H1 (cell line): ENCODE measurements around the gene CWF19L1. TPM values are rescaled to one million over a fixed set of nuclear protein-coding genes. Genes with fewer than 3 reads are reported as not detected.
A peak's percentile ranks its signal among the peaks of the same experiment; 100 is the strongest.

Experiments
- CTCF ChIA-PET: fragments of 300-600 bp; sonication (Branson Sonifier 250); formaldehyde crosslinking; loops from one replicate; lab custom pipeline; 2021; ENCODE audit not compliant: partially characterized antibody; lab: Charles Lee
- POLR2A ChIA-PET: fragments of 300-600 bp; sonication (Branson Sonifier 250); formaldehyde crosslinking; loops from one replicate; lab custom pipeline; 2021; ENCODE audit warnings: inconsistent platforms; ENCODE audit not compliant: partially characterized antibody; lab: Charles Lee
- DNase-seq, 2 experiments: peaks; one replicate each; pipeline versions ENCODE4 v3.0.0 to v3.0.0-alpha.2; 2010 to 2022; ENCODE audit warnings: low spot score in 2 of 2, low read depth in 1 of 2, mixed read lengths in 1 of 2
- FAIRE-seq: peaks from 2 replicates; lab custom pipeline; 2011; peaks lifted over from hg19 to GRCh38; lab: Jason Lieb, UNC
- H2AFZ ChIP-seq: 2 replicates; pipeline ENCODE4 v1.8.1; 2012; ENCODE audit warnings: low read length, inconsistent platforms
- H2AK5ac ChIP-seq: 2 replicates; pipeline ENCODE4 v1.6.1; 2013; ENCODE audit warnings: low read depth, low read length
- H2BK120ac ChIP-seq: replicated peaks from 2 replicates; pipeline ENCODE3; 2013; ENCODE audit warnings: low read depth, low read length, inconsistent platforms
- H2BK12ac ChIP-seq: 2 replicates; pipeline ENCODE4 v1.6.1; 2013; ENCODE audit warnings: low read depth, low read length
- H2BK15ac ChIP-seq: 2 replicates; pipeline ENCODE4 v1.6.1; 2013; ENCODE audit warnings: low read length
- H2BK20ac ChIP-seq: 2 replicates; pipeline ENCODE4 v1.6.1; 2013; ENCODE audit warnings: low read length
- H2BK5ac ChIP-seq: 2 replicates; pipeline ENCODE4 v1.6.1; 2013; ENCODE audit warnings: low read depth, low read length
- H3K14ac ChIP-seq: 2 replicates; pipeline ENCODE4 v1.6.1; 2013; ENCODE audit warnings: inconsistent platforms; ENCODE audit not compliant: insufficient read length
- H3K18ac ChIP-seq: 2 replicates; pipeline ENCODE4 v1.6.1; 2013; ENCODE audit warnings: low read length; ENCODE audit errors: extremely low read depth
- H3K23ac ChIP-seq: 2 replicates; pipeline ENCODE4 v1.6.1; 2013; ENCODE audit warnings: inconsistent platforms; ENCODE audit not compliant: insufficient read length
- H3K23me2 ChIP-seq: 2 replicates; pipeline ENCODE4 v1.6.1; 2013; ENCODE audit warnings: low read depth, low read length
- H3K27ac ChIP-seq: 2 replicates; pipeline ENCODE4 v1.6.1; 2011; ENCODE audit warnings: low read depth, low read length, inconsistent platforms
- H3K27me3 ChIP-seq, 4 experiments: replicated peaks in 1 of 4; 1 replicate in 1 of 4; 2 replicates in 3 of 4; pipeline versions ENCODE4 v1.6.1 to v1.8.1; 2011 to 2013; ENCODE audit warnings: low read length in 3 of 4, mild to moderate bottlenecking in 3 of 4, inconsistent platforms in 2 of 4, mixed read lengths in 2 of 4, moderate library complexity in 1 of 4; ENCODE audit not compliant: control insufficient read depth in 3 of 4, insufficient read depth in 3 of 4; ENCODE audit errors: extremely low read depth in 1 of 4
- H3K36me3 ChIP-seq, 4 experiments: 2 replicates each; pipeline versions ENCODE4 v1.6.1 to v1.8.1; 2011 to 2013; ENCODE audit warnings: mild to moderate bottlenecking in 4 of 4, low read length in 3 of 4, moderate library complexity in 2 of 4, control low read depth in 1 of 4, inconsistent platforms in 1 of 4; ENCODE audit not compliant: insufficient read depth in 4 of 4, control insufficient read depth in 2 of 4
- H3K4ac ChIP-seq: replicated peaks from 2 replicates; pipeline ENCODE3; 2013; ENCODE audit warnings: low read length, low read depth, mixed read lengths, inconsistent platforms; ENCODE audit not compliant: insufficient read length
- H3K4me1 ChIP-seq, 4 experiments: replicated peaks in 1 of 4; 1 replicate in 1 of 4; 2 replicates in 3 of 4; pipeline versions ENCODE4 v1.6.1 to v1.8.1; 2011 to 2013; ENCODE audit warnings: low read length in 3 of 4, inconsistent platforms in 2 of 4, mixed read lengths in 1 of 4; ENCODE audit not compliant: insufficient read depth in 4 of 4, control insufficient read depth in 3 of 4
- H3K4me2 ChIP-seq, 2 experiments: 2 replicates each; pipeline versions ENCODE4 v1.6.1 to v1.8.1; 2011 to 2013; ENCODE audit warnings: low read depth in 2 of 2, low read length in 2 of 2, control low read depth in 1 of 2, inconsistent platforms in 1 of 2, mild to moderate bottlenecking in 1 of 2; ENCODE audit not compliant: insufficient read depth in 1 of 2
- H3K4me3 ChIP-seq, 4 experiments: fragments of 200-600, 300-600 bp in 1 of 4; sonication (generic), shearing (Covaris generic), sonication (Bioruptor Twin) in 1 of 4; 2 replicates each; pipeline versions ENCODE4 v1.5.1 to v1.8.1; 2011 to 2016; ENCODE audit warnings: low read length in 4 of 4, low read depth in 3 of 4, control low read depth in 2 of 4, inconsistent platforms in 2 of 4, mild to moderate bottlenecking in 2 of 4, mixed read lengths in 1 of 4, moderate library complexity in 1 of 4; ENCODE audit not compliant: insufficient read depth in 2 of 4; ENCODE audit errors: extremely low read depth in 1 of 4
- H3K56ac ChIP-seq: replicated peaks from 2 replicates; pipeline ENCODE3; 2013; ENCODE audit warnings: low read depth, mild to moderate bottlenecking, mixed read lengths, low read length, inconsistent platforms; ENCODE audit not compliant: insufficient read length
- H3K79me1 ChIP-seq: 2 replicates; pipeline ENCODE4 v1.6.1; 2013; ENCODE audit warnings: low read depth, low read length, control low read depth
- H3K79me2 ChIP-seq, 2 experiments: 2 replicates each; pipeline versions ENCODE4 v1.6.1 to v1.8.1; 2012 to 2013; ENCODE audit warnings: low read length in 2 of 2, mild to moderate bottlenecking in 2 of 2, inconsistent platforms in 1 of 2; ENCODE audit not compliant: insufficient read depth in 2 of 2, control insufficient read depth in 1 of 2
- H3K9ac ChIP-seq, 4 experiments: replicated peaks in 1 of 4; 1 replicate in 1 of 4; 2 replicates in 3 of 4; pipeline versions ENCODE4 v1.6.1 to v1.8.1; 2011 to 2013; ENCODE audit warnings: low read depth in 3 of 4, low read length in 3 of 4, control low read depth in 2 of 4, mild to moderate bottlenecking in 2 of 4, moderate library complexity in 2 of 4, inconsistent platforms in 1 of 4; ENCODE audit errors: extremely low read depth in 1 of 4
- H3K9me3 ChIP-seq, 2 experiments: 2 replicates each; pipeline versions ENCODE4 v1.6.1 to v1.8.1; 2012 to 2013; ENCODE audit warnings: mild to moderate bottlenecking in 2 of 2, moderate library complexity in 2 of 2, control low read depth in 1 of 2, inconsistent platforms in 1 of 2, low read depth in 1 of 2, low read length in 1 of 2, mixed read lengths in 1 of 2; ENCODE audit not compliant: insufficient read depth in 2 of 2
- H4K20me1 ChIP-seq, 2 experiments: replicated peaks in 1 of 2; 2 replicates each; pipeline versions ENCODE3 to v1.8.1; 2011 to 2013; ENCODE audit warnings: inconsistent platforms in 2 of 2, low read length in 2 of 2, mild to moderate bottlenecking in 1 of 2; ENCODE audit not compliant: insufficient read depth in 2 of 2, control insufficient read depth in 1 of 2
- H4K5ac ChIP-seq: 2 replicates; pipeline ENCODE4 v1.6.1; 2013; ENCODE audit warnings: low read length, low read depth, mixed read lengths, inconsistent platforms; ENCODE audit not compliant: insufficient read length
- H4K8ac ChIP-seq: 2 replicates; pipeline ENCODE4 v1.8.0; 2013; ENCODE audit warnings: mild to moderate bottlenecking, moderate library complexity, low read length, inconsistent platforms; ENCODE audit not compliant: insufficient read depth; ENCODE audit errors: extremely low read depth
- H4K91ac ChIP-seq: replicated peaks from 2 replicates; pipeline ENCODE3; 2013; ENCODE audit warnings: low read length, mixed read lengths, inconsistent platforms; ENCODE audit not compliant: insufficient read length
- RBBP5 ChIP-seq: IDR thresholded peaks from 2 replicates; pipeline ENCODE4 v1.7.1; 2012; ENCODE audit warnings: low read depth, mild to moderate bottlenecking, inconsistent platforms, low read length, moderate library complexity, borderline replicate concordance
- SIX5 ChIP-seq: IDR thresholded peaks from 2 replicates; pipeline ENCODE4 v1.6.1; 2011; ENCODE audit warnings: mild to moderate bottlenecking, low read depth, low read length
- YY1 ChIP-seq: IDR thresholded peaks from 2 replicates; pipeline ENCODE4 v1.6.1; 2011; ENCODE audit warnings: low read depth, mild to moderate bottlenecking, low read length
- WGBS, 2 experiments: shearing (Covaris generic) in 1 of 2; methylation state at CpG; one replicate each; pipeline versions ENCODE4 v1.1.6 to v1.1.7; 2013 to 2015; ENCODE audit warnings: low lambda C conversion rate in 2 of 2, mixed read lengths in 2 of 2, inconsistent platforms in 1 of 2, low coverage in 1 of 2, missing lambda C conversion rate in 1 of 2; ENCODE audit not compliant: insufficient replicate concordance in 2 of 2, insufficient coverage in 1 of 2, insufficient read length in 1 of 2; ENCODE audit errors: extremely low coverage in 1 of 2, missing lambda C conversion rate in 1 of 2; 5-methylcytosine and 5-hydroxymethylcytosine counted together
- polyA plus RNA-seq, 7 experiments: library from polyadenylated mRNA; depleted of rRNA in 3 of 7; stranded (reverse) in 5 of 7; unstranded in 2 of 7; fragments of >200 nt in 5 of 7; fragments of 200-250 nt in 2 of 7; gene quantifications; 1 replicate in 5 of 7; 2 replicates in 1 of 7; 4 replicates in 1 of 7; pipeline versions ENCODE4 v1.2.1 to v1.2.3, GENCODE V29; 2011 to 2013; ENCODE audit warnings: missing spikeins in 2 of 7, mixed read lengths in 2 of 7
- total RNA-seq: library from RNA; stranded (reverse); fragmentation: NEBNext Ultra II Directional; extraction: Animal tissue kit (Norgen Biotek cat#: 25700); gene quantifications from 2 replicates; pipeline ENCODE4 v1.2.1, GENCODE V29; 2021
- TF ChIP-seq, protein P1 (sequence below): IDR thresholded peaks from 2 replicates; pipeline ENCODE4 v1.6.1; 2012; ENCODE audit warnings: low read length, inconsistent platforms

CWF19L1 gene
- total and polyA plus RNA-seq, 2 of the 8 experiments (the other 6 are each of a cell fraction or from before 2014, with no cell fraction given) = 11.1 to 29.9 TPM

DNA sequence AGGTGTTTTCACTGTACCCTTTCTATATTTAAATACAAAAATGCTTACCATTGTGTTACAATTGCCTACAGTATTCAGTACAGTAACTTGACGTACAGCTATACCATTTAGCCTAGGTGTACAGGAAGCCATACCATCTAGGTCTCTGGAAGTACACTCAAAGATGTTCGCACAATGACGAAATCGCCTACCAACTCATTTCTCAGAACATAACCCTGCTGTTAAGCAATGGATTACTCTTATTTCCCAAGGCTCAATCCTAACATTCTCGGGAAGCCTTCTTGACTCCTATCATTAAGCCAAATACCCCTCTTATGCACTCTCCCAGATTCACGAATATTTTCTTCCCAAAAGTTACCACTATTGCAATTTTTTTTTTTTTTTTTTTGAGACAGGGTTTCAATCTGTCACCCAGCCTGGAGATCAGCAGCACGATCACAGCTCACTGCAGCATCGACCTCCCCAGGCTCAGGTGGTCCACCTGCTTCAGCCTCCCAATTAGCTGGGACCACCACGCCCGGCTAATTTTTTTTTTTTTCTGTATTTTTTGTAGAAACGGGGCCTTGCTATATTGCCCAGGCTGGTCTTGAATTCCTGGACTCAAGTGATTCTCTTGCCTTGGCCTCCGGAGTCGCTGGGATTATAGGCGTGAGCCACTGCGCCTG lies 1.5 kb downstream of the CWF19L1 start:
- Histone ChIP-seq H3K79me2 (peaks cover 0 to 24% of the 10 kb centered on the region in 2 experiments; a peak in 2 of 4 replicates), H4K20me1 (no peaks in the 10 kb centered on the region), H2AFZ (no peak overlapping the region), H2BK20ac (no peak overlapping the region), H3K36me3 (peaks cover 0 to 3% (median 0%) of the 10 kb centered on the region in 4 experiments; a peak in 1 of 8 replicates), H4K91ac (no peak overlapping the region), H3K14ac (no peak overlapping the region), H2BK120ac (no peak overlapping the region), H3K4ac (no peak overlapping the region), H2BK15ac (no peak overlapping the region), H3K27ac (no peak overlapping the region), H2BK5ac (no peak overlapping the region), H3K56ac (no peak overlapping the region), H3K23me2 (peaks cover 4% of the 10 kb centered on the region; the same call in 1 of the 2 replicates), H4K5ac (no peak overlapping the region), H3K4me1 (peaks cover 0 to 3% (median 0%) of the 10 kb centered on the region in 4 experiments; a peak in 4 of 7 replicates), H3K23ac (no peak overlapping the region), H3K9me3 (no peaks in the 10 kb centered on the region), H2BK12ac (no peak overlapping the region), H3K9ac (no peak overlapping the region), H2AK5ac (no peak overlapping the region), H3K4me3 (peak overlapping the region in 1 of 4 experiments; percentile 98; a peak in 2 of 8 replicates), H3K4me2 (peak overlapping the region; percentile 42 to 95; a peak in 2 of 4 replicates), H3K18ac (no peak overlapping the region), H3K79me1 (no peaks in the 10 kb centered on the region; the same call in 1 of the 2 replicates), H3K27me3 (no peaks in the 10 kb centered on the region), H4K8ac (no peak overlapping the region)
- 91% methylated on average over 15 of the region's 15 CpGs; no CpG with 5 or more reads in 1 of the 2 experiments for WGBS, 2 experiments
- FAIRE-seq (no peak), DNase-seq (no peak)
- ChIA-PET POLR2A (interaction anchor here (0.7 kb wide), 1 partner anchor 109 kb away, joined by 5 read pairs; no protein-coding TSS in a partner anchor), CTCF (no interaction called here)
- TF ChIP-seq SIX5 (no peak), RBBP5 (no peak), YY1 (no peak)
- TF ChIP-seq, protein P1, sequence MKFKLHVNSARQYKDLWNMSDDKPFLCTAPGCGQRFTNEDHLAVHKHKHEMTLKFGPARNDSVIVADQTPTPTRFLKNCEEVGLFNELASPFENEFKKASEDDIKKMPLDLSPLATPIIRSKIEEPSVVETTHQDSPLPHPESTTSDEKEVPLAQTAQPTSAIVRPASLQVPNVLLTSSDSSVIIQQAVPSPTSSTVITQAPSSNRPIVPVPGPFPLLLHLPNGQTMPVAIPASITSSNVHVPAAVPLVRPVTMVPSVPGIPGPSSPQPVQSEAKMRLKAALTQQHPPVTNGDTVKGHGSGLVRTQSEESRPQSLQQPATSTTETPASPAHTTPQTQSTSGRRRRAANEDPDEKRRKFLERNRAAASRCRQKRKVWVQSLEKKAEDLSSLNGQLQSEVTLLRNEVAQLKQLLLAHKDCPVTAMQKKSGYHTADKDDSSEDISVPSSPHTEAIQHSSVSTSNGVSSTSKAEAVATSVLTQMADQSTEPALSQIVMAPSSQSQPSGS = no peak
